Fibroblast of lung (primary cell): Measurements from ENCODE around the gene RIPOR1.

Experiments
- CTCF ChIP-seq, 2 donors: IDR thresholded peaks in 1 of 2; conservative IDR thresholded peaks in 1 of 2; 1 replicate in 1 of 2; 2 replicates in 1 of 2; pipeline ENCODE4 v1.5.1; 2011 to 2012; ENCODE audit warnings: low read length in 2 of 2, control low read depth in 1 of 2, inconsistent platforms in 1 of 2, low read depth in 1 of 2, mild to moderate bottlenecking in 1 of 2
- EZH2 ChIP-seq: IDR thresholded peaks from 2 replicates; pipeline ENCODE4 v1.5.1; 2012; ENCODE audit warnings: low read length, control low read depth, mild to moderate bottlenecking; ENCODE audit errors: missing control alignments

GRCh38 chr16:67560827-67561342 lies 32.3 kb downstream of the RIPOR1 start:
- TF ChIP-seq CTCF (conservative IDR thresholded peaks at IDR 0.05 in 1 of 2, IDR thresholded peaks at IDR 0.05 in 1 of 2; ENCODE audit: low read depth in 1 of 2, low read length in 2 of 2) (no peak), EZH2 (no peak)
